GM18907 (cell line): ENCODE results near the gene ARRDC2.

Source experiments
- ATAC-seq: cut with Tn5 transposase; IDR thresholded peaks from one replicate; pipeline ENCODE4 v1.9.1; 2021; ENCODE audit warnings: mild to moderate bottlenecking, moderate library complexity; ENCODE audit not compliant: unreplicated experiment

ARRDC2 gene

DNA sequence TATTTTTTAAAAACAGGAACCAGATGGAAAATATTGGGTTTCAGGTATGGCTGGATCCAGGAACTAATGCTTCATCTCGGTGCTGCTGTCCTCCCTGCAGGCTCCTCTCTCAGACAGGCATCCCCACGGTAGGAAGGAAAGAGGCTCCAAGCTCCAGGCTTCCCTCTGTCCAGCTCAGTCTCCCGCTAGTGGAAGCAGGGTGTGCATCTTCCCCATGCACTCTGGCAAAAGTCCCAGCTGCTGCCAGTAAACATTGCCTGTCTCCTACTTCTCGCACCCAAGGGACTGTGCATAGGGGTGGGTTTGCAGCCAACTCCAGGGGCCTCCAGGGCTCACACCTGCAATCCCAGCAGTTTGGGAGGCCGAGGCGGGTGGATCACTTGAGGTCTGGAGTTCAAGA, 49.6 kb downstream of the ARRDC2 start:
- no peak for ATAC-seq

DNA sequence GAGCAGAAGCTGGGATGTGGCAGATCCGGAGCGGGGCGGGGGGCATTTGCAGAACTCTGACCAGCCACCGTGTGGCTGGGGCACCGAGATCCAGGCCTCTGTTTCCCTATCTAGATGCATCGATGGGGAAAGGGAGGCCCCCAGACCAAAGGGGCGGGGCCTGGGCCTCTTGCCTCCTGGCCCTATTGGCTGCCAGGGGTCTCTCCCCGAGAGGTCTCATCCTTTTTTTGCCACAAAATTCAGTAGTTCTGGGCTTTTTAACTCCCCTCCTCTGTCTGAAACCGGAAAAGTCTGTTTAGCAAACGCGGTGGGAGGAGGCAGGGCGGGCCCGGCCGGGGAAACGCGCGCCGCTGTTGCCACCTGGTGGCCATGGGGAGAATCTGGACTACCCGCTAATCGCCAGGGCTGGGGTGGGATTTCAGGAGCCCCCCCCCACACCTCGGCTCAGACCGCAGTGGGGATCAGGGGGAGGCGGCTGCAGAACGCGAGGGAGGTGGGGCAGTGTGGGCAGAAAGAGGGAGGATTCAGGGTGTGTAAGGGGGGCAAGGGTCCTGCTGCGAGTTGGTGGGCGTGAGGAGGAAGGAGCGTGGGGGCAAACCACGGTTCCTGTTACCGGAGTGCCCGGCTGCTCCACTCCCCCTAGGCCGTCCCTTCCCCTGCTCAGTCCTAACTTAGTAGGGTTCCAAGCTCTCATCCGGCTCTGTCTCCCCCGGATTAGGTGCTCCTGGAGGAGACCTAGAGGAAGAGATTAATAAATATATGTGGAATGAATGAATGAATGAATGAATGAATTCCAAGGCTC, 50.4 kb downstream of the ARRDC2 start:
- ATAC-seq: peak; percentile 59

DNA sequence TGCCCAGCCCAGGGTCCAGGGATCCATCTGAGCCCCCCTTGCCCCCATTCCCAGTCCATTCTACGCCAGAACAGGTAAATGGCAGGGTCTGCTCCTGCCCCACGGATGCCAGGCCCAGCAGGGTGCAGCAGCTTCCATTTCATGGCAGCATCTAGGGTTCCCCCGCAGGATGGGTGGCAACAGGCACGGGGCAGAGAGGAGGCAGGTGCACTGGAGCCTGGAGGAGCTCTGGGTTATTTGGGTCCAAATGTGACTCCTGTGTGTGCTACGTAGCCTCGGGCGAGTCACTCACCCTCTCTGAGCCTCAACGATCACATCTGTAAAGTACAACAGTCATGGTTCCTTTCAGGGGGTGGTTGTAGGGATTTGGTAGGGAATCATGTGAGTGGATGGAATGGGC, 51.3 kb downstream of the ARRDC2 start:
- ATAC-seq: no peak

DNA sequence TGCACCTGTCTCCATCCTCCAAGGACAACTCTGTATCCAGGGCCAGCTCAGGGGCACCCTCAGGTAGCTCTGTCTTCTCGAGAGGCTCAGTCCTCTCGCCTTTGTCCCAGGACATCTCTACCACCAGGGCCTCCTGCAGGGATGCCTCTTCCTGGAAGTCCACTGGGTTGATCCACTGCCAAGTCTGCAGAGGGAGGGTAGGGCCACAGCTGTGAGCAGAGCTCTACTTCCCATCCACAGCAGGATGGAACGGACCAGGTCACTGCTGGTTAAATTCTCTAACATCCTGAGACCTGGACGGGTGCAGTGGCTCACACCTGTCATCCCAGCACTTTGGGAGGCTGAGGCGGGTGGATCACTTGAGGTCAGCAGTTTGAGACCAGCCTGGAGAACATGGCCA, 51.9 kb downstream of the ARRDC2 start:
- ATAC-seq: no peak

DNA sequence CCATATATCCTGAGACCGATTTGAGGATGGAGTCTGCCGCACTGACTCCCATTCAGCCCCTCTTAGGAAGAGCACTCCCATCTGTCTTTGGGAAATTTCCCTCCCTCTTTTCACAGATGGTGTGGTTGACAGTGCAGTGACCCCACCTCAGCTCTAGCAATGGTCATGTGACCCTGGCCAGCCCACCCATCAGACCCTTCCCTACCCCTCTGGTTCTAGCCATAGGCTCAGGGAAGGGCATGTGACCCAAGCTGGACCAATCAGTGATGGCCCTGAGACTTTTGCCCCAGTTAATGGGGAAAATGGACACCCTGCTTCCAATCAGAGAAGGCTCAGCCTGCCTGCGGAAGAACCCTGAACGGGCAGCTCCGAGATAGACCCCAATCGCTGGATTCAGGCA, 52.5 kb downstream of the ARRDC2 start:
- ATAC-seq: no peak

DNA sequence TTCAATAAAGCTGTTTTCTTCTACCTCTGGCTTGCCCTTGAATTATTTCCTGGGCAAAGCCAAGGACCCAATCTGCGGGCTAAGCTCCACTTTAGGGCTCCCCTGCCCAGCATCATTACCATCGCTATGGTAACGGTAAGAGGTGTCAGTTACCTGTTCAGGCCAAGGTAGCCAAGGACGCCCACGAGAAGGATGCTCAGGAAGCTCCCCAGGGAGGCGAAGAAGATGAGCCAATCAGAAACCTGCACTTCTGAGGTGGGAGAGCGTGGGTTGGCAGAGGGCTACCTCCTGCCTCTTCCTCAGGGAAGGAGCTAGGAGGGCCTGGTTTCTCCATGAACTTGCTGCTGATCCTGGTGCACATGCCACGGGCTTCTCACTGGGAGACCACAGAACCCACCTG, 54.1 kb downstream of the ARRDC2 start:
- ATAC-seq: no peak

DNA sequence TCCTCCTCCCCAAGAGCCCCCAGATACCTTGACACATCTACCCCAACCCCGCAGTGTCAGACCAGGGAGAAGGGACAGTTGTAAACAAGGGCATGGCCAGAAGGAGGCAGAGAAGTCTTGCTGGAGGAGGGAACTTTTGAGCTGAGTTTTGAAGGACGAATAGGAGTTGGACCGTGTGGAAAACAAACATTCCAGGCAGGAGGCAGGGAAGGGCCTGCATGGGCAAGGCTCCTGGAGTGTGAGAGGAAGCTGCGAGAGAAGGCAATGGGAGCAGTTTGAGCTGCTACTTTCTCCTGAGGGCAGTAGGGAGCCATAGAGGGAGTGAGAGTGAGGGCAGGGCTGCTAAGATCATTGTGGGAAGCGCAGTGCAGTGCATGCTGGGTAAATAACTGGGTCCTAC, 55.5 kb downstream of the ARRDC2 start:
- no peak for ATAC-seq
